Stimulated activated naive CD8-positive, alpha-beta T cell treated with anti-CD3 and anti-CD28 coated beads, Interleukin-15, Interleukin-2, amounts not matched to agents 100 U/mL and 50 U/mL, for 24 hours (primary cell): ENCODE results near the gene OSBPL2.

ENCODE experiments used
- ATAC-seq: fragments of 150-1000 bp; cut with Tn5 transposase; one replicate; pipeline ENCODE4 v1.10.0; 2021
- DNase-seq: peaks from one replicate; pipeline ENCODE4 v3.0.0; 2021

OSBPL2 gene

GRCh38 chr20:62237801-62238568, at the start of gene OSBPL2:
TSS of gene OSBPL2 (plus strand) at chr20:62238521. CDS start at chr20:62256185, 17,664 bp downstream.
- peak; percentile 99 for ATAC-seq
- DNase-seq, result peak; percentile 100

GRCh38 chr20:62190639-62191411, 47.5 kb upstream of the OSBPL2 start:
- no peak for DNase-seq

GRCh38 chr20:62191781-62192559, 46.4 kb upstream of the OSBPL2 start:
- ATAC-seq (no peak), DNase-seq (no peak)

More at GRCh38 chr20:62190639-62191411, 47.5 kb upstream of the OSBPL2 start:
- ATAC-seq, result no peak

GRCh38 chr20:62192635-62193034, 45.7 kb upstream of the OSBPL2 start:
- no peak for ATAC-seq
- no peak for DNase-seq

GRCh38 chr20:62193079-62194025, 45.0 kb upstream of the OSBPL2 start:
- no peak for ATAC-seq
- no peak for DNase-seq

- ATAC-seq (no peak), DNase-seq (no peak)
Observed at GRCh38 chr20:62195075-62195405, 43.3 kb upstream of the OSBPL2 start.

- ATAC-seq, result no peak
- DNase-seq, result no peak
Observed at GRCh38 chr20:62195736-62196135, 42.6 kb upstream of the OSBPL2 start.

- no peak for DNase-seq
Observed at GRCh38 chr20:62196286-62196685, 42.0 kb upstream of the OSBPL2 start.

GRCh38 chr20:62197311-62197710, 41.0 kb upstream of the OSBPL2 start:
- ATAC-seq (no peak), DNase-seq (no peak)

More at GRCh38 chr20:62196286-62196685, 42.0 kb upstream of the OSBPL2 start:
- ATAC-seq, result no peak

GRCh38 chr20:62197801-62198200, 40.5 kb upstream of the OSBPL2 start:
- no peak for DNase-seq
- ATAC-seq, result no peak

GRCh38 chr20:62198496-62198895, 39.8 kb upstream of the OSBPL2 start:
- DNase-seq (no peak), ATAC-seq (no peak)

- DNase-seq (no peak), ATAC-seq (no peak)
Observed at GRCh38 chr20:62198931-62199330, 39.4 kb upstream of the OSBPL2 start.

GRCh38 chr20:62200491-62201172, 37.7 kb upstream of the OSBPL2 start:
- no peak for ATAC-seq
- DNase-seq, result no peak

GRCh38 chr20:62201173-62202082, 36.9 kb upstream of the OSBPL2 start:
- ATAC-seq (no peak), DNase-seq (no peak)

GRCh38 chr20:62202083-62202395, 36.3 kb upstream of the OSBPL2 start:
- DNase-seq, result no peak
- no peak for ATAC-seq

GRCh38 chr20:62202676-62203377, 35.5 kb upstream of the OSBPL2 start:
- DNase-seq (no peak), ATAC-seq (no peak)

- no peak for ATAC-seq
Observed at GRCh38 chr20:62203378-62204030, 34.8 kb upstream of the OSBPL2 start.

GRCh38 chr20:62205618-62206387, 32.5 kb upstream of the OSBPL2 start:
- DNase-seq (no peak), ATAC-seq (no peak)

More at GRCh38 chr20:62203378-62204030, 34.8 kb upstream of the OSBPL2 start:
- DNase-seq, result no peak
